VCaP (cell line): ENCODE results near the gene AMACR.
A peak's percentile ranks its signal among the peaks of the same experiment; 100 is the strongest.

Source experiments
- H3K27ac ChIP-seq: fragments of 450-650 bp; 2 replicates; pipeline ENCODE4 v1.5.1; 2017
- TF ChIP-seq, protein P1 (sequence below): fragments of 450-650 bp; conservative IDR thresholded peaks from 2 replicates; pipeline ENCODE4 v1.5.1; 2017; ENCODE audit warnings: mild to moderate bottlenecking, moderate library complexity

Gene AMACR

DNA sequence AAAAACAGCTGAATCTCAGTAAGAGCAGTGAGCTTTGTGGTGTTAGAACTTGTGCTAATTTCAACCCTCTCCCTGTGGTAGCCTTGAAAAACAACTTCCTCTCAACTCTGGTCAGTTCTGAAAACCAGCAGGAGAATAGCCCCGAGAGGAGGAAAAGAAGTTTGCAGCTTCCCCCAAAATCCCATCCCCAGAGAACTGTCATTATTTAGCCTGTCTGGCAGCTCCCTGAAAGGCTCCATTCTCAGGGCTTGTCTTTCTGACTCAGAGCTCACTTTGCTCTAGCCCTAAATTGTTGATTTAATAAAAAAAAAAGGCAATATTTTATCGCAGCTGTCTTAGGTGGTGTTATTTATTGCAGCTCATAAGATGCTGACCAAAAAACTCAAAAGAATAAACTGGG, 12.0 kb downstream of the AMACR start:
- no peak overlapping the region for H3K27ac ChIP-seq
- TF ChIP-seq, protein P1, sequence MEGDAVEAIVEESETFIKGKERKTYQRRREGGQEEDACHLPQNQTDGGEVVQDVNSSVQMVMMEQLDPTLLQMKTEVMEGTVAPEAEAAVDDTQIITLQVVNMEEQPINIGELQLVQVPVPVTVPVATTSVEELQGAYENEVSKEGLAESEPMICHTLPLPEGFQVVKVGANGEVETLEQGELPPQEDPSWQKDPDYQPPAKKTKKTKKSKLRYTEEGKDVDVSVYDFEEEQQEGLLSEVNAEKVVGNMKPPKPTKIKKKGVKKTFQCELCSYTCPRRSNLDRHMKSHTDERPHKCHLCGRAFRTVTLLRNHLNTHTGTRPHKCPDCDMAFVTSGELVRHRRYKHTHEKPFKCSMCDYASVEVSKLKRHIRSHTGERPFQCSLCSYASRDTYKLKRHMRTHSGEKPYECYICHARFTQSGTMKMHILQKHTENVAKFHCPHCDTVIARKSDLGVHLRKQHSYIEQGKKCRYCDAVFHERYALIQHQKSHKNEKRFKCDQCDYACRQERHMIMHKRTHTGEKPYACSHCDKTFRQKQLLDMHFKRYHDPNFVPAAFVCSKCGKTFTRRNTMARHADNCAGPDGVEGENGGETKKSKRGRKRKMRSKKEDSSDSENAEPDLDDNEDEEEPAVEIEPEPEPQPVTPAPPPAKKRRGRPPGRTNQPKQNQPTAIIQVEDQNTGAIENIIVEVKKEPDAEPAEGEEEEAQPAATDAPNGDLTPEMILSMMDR = no peak

DNA sequence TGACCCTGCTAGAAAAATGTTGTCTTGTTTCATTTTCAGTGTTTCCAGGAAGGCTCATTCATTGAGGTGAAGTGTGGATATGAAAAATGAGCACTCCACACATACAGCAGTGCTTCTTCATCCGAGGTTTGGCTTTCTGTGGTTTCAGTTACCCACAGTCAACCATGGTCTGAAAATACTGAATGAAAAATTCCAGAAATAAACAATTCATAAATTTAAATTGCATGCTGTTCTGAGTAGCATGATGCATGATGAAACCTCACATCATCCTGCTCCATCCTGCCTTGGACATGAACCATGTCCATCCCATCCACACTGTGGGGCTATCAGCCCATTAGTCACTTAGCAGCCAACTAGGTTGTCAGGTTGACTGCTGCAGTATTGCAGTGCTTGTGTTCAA, 13.0 kb downstream of the AMACR start:
- no peak overlapping the region for H3K27ac ChIP-seq
- TF ChIP-seq, protein P1 = no peak

DNA sequence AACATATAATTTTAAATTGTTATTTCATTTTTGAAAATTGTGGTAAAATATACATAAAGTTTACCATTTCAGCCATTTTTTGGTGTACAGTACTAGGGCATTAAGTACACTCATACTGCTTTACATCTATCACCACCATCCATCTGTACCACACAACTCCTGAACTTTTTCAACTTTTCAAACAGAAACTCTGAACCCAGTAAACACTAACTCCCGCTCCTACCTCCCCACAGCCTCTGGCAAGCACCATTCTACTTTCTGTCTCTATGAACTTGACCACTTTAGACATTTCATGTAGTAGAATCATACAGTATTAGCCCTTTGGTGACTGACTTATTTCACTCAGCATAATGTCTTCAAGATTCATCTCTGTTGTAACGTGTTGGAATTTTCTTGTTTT, 15.0 kb downstream of the AMACR start:
- TF ChIP-seq, protein P1 = no peak
- peak overlapping the region; percentile 88 for H3K27ac ChIP-seq

DNA sequence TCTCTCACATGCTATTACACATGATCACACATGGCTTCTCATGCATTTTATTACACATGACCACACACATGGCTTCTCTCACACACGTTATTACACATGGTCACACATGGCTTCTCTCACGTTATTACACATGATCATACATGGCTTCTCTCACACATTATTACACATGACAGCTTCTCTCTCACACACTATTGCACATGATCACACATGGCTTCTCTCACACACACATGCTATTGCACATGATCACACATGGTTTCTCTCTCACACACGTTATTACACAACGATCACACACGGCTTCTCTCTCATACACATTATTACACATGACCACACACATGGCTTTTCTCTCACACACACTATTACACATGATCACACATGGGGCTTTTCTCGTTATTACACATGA, 22.4 kb downstream of the AMACR start:
- TF ChIP-seq, protein P1 = no peak
- no peak overlapping the region for H3K27ac ChIP-seq

DNA sequence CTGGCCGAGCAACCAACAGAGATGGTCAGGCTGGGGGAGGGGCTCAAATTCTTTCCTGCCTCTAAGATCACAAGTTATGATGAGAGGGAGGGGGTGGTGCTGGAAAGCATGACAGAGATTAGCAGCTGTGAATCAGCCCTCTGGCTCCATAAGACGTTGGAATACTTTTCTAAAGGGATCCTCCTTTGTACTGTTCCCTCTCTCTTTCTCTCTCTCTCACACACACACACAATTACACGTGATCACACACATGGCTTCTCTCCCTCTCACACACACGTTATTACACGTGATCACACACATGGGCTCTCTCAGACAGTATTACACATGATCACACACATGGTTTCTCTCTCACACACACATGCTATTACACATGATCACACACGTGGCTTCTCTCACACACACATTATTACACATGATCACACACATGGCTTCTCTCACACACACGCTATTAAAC, 23.2 kb downstream of the AMACR start, which contains the start of gene SLC45A2:
TSS of gene SLC45A2 (minus strand) at position 23 of the 454 bp plus-strand sequence. CDS start 110 bp downstream, outside the sequence.
- TF ChIP-seq, protein P1 = no peak
- H3K27ac ChIP-seq = peak within 1 kb of the TSS; percentile 40

DNA sequence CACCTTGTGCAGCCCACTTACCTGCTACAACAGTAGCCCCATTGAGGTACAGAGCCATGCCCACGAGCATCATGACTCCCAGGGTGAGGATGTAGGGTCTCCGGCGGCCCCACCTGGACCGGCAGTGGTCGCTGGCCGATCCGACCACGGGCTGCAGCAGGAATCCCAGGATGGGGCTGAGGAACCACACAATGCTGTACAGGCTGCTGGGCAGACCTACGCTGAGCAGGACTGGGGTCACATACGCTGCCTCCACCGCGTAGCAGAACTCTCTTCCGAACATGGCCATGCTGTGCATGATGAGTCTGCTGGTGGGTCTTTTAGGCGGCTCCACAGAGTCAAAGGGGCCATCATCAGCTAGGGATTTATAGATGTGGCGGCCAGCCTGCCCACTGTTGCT, 23.7 kb downstream of the AMACR start:
- peak overlapping the region; percentile 40 for H3K27ac ChIP-seq

DNA sequence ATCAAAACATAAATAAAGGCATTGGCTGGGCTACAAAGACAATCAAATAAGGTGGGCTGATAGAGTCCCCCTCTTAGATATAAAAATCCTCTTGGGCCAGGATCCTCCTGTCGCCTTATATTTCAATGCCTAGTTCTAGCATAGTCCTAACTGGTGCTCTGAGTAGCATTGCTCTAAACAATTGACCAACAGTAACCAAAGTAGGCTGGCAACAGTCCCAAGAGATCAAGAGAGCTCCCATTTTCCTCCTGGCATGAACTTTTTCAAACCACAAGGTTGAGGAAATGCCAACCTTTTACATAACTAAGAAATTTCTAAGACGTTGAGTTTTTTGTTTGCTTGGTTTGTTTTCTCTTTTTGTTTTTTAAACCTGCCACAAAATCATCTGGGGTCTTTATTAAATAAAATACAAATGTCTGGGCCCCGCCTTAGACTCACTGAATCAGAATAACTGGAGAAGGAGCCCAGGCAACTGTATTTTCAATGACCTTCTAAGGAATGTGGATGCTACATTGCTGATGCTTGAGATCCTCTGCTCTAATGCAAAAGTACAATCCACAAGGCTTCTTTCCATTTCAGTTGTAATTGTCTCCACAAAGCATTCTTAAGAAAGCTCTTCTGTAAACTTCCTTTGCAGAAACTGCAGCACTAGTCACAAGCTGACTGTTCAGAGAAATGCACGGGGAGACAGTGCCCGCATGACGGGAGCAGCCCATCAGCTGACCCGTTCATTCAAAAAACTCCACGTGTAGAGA, 26.3 kb downstream of the AMACR start:
- TF ChIP-seq, protein P1 = no peak
- H3K27ac ChIP-seq = no peak overlapping the region

More for the DNA sequence above, 23.7 kb downstream of the AMACR start:
- TF ChIP-seq, protein P1 = no peak
